OCI-LY7 (cell line): ENCODE results near the gene MYLIP. TPM values are rescaled to one million over a fixed set of nuclear protein-coding genes. Genes with fewer than 3 reads are reported as not detected.
A peak's percentile ranks its signal among the peaks of the same experiment; 100 is the strongest.

ENCODE experiments used
- BruUV-seq: library from RNA; stranded (reverse); fragments of 400-500 nt; replicated peaks from 2 replicates; lab custom pipeline; 2021; lab: Mats Ljungman, UMichigan
- CTCF ChIA-PET: fragments of 300-600 bp; sonication (Branson Sonifier 250); formaldehyde crosslinking; loops from one replicate; lab custom pipeline; 2022; ENCODE audit warnings: antibody characterized with exemption; ENCODE audit not compliant: unreplicated experiment; lab: Charles Lee
- POLR2A ChIA-PET: fragments of 300-600 bp; sonication (Branson Sonifier 250); formaldehyde crosslinking; loops from one replicate; lab custom pipeline; 2022; ENCODE audit warnings: antibody characterized with exemption; lab: Charles Lee
- DNase-seq: peaks from one replicate; pipeline ENCODE4 v3.0.0-alpha.2; 2015; ENCODE audit warnings: low spot score
- H2AFZ ChIP-seq: fragments of 200-600 bp; sonication (generic), shearing (Covaris generic); 2 replicates; pipeline ENCODE4 v1.6.1; 2014; ENCODE audit warnings: mild to moderate bottlenecking, antibody characterized with exemption, low read length, moderate library complexity
- H3K27ac ChIP-seq: fragments of 200-600 bp; sonication (generic); 2 replicates; pipeline ENCODE4 v1.5.1; 2014; ENCODE audit warnings: mixed run types, low read depth, mild to moderate bottlenecking, moderate library complexity, low read length, inconsistent platforms; ENCODE audit not compliant: poor library complexity, severe bottlenecking
- H3K36me3 ChIP-seq: fragments of 200-600 bp; sonication (generic); 2 replicates; pipeline ENCODE4 v1.6.1; 2014; ENCODE audit warnings: mild to moderate bottlenecking, antibody characterized with exemption, low read length, moderate library complexity, mixed read lengths; ENCODE audit not compliant: insufficient read depth
- H3K4me1 ChIP-seq: fragments of 200-600 bp; sonication (generic); 2 replicates; pipeline ENCODE4 v1.5.1; 2014; ENCODE audit warnings: mild to moderate bottlenecking, low read length; ENCODE audit not compliant: insufficient read depth, poor library complexity, severe bottlenecking
- H3K4me2 ChIP-seq: fragments of 200-600 bp; sonication (generic); 2 replicates; pipeline ENCODE4 v1.6.1; 2014; ENCODE audit warnings: mild to moderate bottlenecking, low read length
- H3K4me3 ChIP-seq: fragments of 200-600 bp; sonication (generic); 2 replicates; pipeline ENCODE4 v1.5.1; 2014; ENCODE audit warnings: mild to moderate bottlenecking, low read depth, low read length; ENCODE audit not compliant: poor library complexity, severe bottlenecking
- H3K79me2 ChIP-seq: fragments of 200-600 bp; sonication (generic); 2 replicates; pipeline ENCODE4 v1.6.1; 2016; ENCODE audit warnings: low read depth, mild to moderate bottlenecking, low read length, moderate library complexity, mixed read lengths; ENCODE audit not compliant: insufficient read depth
- H3K9me2 ChIP-seq: fragments of 200-600 bp; sonication (generic); 2 replicates; pipeline ENCODE4 v1.6.1; 2016; ENCODE audit warnings: mild to moderate bottlenecking, low read length, mixed read lengths; ENCODE audit not compliant: insufficient read depth
- H3K9me3 ChIP-seq: fragments of 200-600 bp; sonication (generic); 2 replicates; pipeline ENCODE4 v1.6.1; 2014; ENCODE audit warnings: mild to moderate bottlenecking, mixed run types, low read length, mixed read lengths
- H4K20me1 ChIP-seq: fragments of 200-600 bp; sonication (generic); 2 replicates; pipeline ENCODE4 v1.6.1; 2014; ENCODE audit warnings: mild to moderate bottlenecking, antibody characterized with exemption, low read length, moderate library complexity, mixed read lengths; ENCODE audit not compliant: insufficient read depth
- EZH2phosphoT487 ChIP-seq: fragments of 200-600 bp; sonication (generic); IDR thresholded peaks from 2 replicates; pipeline ENCODE4 v1.6.1; 2018; ENCODE audit warnings: low read depth, borderline replicate concordance, mild to moderate bottlenecking, mixed run types, antibody characterized with exemption, low read length, moderate library complexity, mixed read lengths
- intact Hi-C: fragments of 100-400 bp; cut with micrococcal nuclease; formaldehyde crosslinking; loops from one replicate; pipeline ENCODE4 v1.10.0; 2022; ENCODE audit not compliant: unreplicated experiment
- total RNA-seq, 2 experiments: library from RNA; depleted of rRNA in 1 of 2; stranded (reverse); fragments of >200 nt in 1 of 2; shearing (Covaris generic) in 1 of 2; gene quantifications; 2 replicates each; pipeline ENCODE4 v1.2.3, GENCODE V29; 2014 to 2022
- TF ChIP-seq, protein P1 (sequence below): fragments of 200-600 bp; sonication (generic); conservative IDR thresholded peaks from 2 replicates; pipeline ENCODE4 v1.5.1; 2014; ENCODE audit warnings: mild to moderate bottlenecking, antibody characterized with exemption, low read length, moderate library complexity, mixed read lengths

The MYLIP gene
- total RNA-seq, 2 experiments from 2014 or later: 8.5 to 15.3 TPM

- TF ChIP-seq, protein P1, sequence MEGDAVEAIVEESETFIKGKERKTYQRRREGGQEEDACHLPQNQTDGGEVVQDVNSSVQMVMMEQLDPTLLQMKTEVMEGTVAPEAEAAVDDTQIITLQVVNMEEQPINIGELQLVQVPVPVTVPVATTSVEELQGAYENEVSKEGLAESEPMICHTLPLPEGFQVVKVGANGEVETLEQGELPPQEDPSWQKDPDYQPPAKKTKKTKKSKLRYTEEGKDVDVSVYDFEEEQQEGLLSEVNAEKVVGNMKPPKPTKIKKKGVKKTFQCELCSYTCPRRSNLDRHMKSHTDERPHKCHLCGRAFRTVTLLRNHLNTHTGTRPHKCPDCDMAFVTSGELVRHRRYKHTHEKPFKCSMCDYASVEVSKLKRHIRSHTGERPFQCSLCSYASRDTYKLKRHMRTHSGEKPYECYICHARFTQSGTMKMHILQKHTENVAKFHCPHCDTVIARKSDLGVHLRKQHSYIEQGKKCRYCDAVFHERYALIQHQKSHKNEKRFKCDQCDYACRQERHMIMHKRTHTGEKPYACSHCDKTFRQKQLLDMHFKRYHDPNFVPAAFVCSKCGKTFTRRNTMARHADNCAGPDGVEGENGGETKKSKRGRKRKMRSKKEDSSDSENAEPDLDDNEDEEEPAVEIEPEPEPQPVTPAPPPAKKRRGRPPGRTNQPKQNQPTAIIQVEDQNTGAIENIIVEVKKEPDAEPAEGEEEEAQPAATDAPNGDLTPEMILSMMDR: 0 out of 2 replicates have a peak, but pooled peaks have one; percentile 14
- TF ChIP-seq EZH2phosphoT487: no peak
- Histone ChIP-seq H3K36me3 (peaks cover 36% of the 10 kb centered on the region), H2AFZ (no peak overlapping the region), H3K9me2 (no peaks in the 10 kb centered on the region), H3K4me2 (peak overlapping the region; percentile 94), H3K4me1 (peaks cover 29% of the 10 kb centered on the region), H3K79me2 (peaks cover 55% of the 10 kb centered on the region), H3K9me3 (no peaks in the 10 kb centered on the region), H4K20me1 (peaks cover 28% of the 10 kb centered on the region), H3K27ac (peak overlapping the region; percentile 72), H3K4me3 (peak overlapping the region; percentile 99)
- ChIA-PET POLR2A (interaction anchor here (1.6 to 2.8 kb wide), 2 partner anchors 13 to 76 kb away, joined by 5 to 10 read pairs; no protein-coding TSS in a partner anchor), CTCF (no interaction called here)
- peak; percentile 49 for DNase-seq
- intact Hi-C loops: loop anchor here (1.0 to 10.0 kb wide), 3 partner anchors 439 to 883 kb away; partner anchors contain the start of genes DTNBP1 and JARID2
- BruUV-seq: no TSS peak
Observed at GRCh38 chr6:16129623-16130401, 926 bp downstream of the MYLIP start.

- Histone ChIP-seq H3K79me2 (peaks cover 61% of the 10 kb centered on the region), H3K4me3 (peak overlapping the region; percentile 99), H3K4me2 (peak overlapping the region; percentile 94), H3K27ac (peak overlapping the region; percentile 72), H2AFZ (no peak overlapping the region; the same call in 1 of the 2 replicates), H3K4me1 (peaks cover 36% of the 10 kb centered on the region), H3K9me3 (no peaks in the 10 kb centered on the region), H3K9me2 (no peaks in the 10 kb centered on the region), H4K20me1 (peaks cover 34% of the 10 kb centered on the region), H3K36me3 (peaks cover 43% of the 10 kb centered on the region)
- peak; percentile 20 for DNase-seq
- intact Hi-C loops: loop anchor here (5.0 to 10.0 kb wide), 2 partner anchors 466 to 883 kb away; partner anchors contain the start of genes DTNBP1 and JARID2
- BruUV-seq: TSS peak; percentile 89
- TF ChIP-seq, protein P1: no peak
- TF ChIP-seq EZH2phosphoT487: no peak
- ChIA-PET POLR2A (interaction anchor here (0.6 to 2.8 kb wide), 9 partner anchors 13 to 1396 kb away, joined by 3 to 10 read pairs (median 4); no protein-coding TSS in a partner anchor), CTCF (interaction anchor here (1.0 to 1.3 kb wide), 2 partner anchors 12 to 439 kb away, joined by 3 to 4 read pairs; no protein-coding TSS in a partner anchor)
Observed at GRCh38 chr6:16130437-16130891, 1.6 kb downstream of the MYLIP start.
